Stimulated activated CD4-positive, alpha-beta T cell treated with anti-CD3 and anti-CD28 coated beads, Interleukin-1b, Interleukin-23, amount 100 ng/mL, for 48 hours (primary cell): ENCODE measurements around the gene NANOGP8.

Experiments used
- DNase-seq: peaks from one replicate; pipeline ENCODE4 v3.0.0-alpha.2; 2020

Gene NANOGP8

GRCh38 chr15:35055416-35056105, 29.5 kb downstream of the NANOGP8 start:
- no peak for DNase-seq

- no peak for DNase-seq
These were observed 30.7 kb downstream of the NANOGP8 start for GRCh38 chr15:35054380-35054779.

GRCh38 chr15:35047996-35048395, 37.1 kb downstream of the NANOGP8 start:
- no peak for DNase-seq

- DNase-seq: no peak
These were observed 37.6 kb downstream of the NANOGP8 start for GRCh38 chr15:35047528-35047927.

- no peak for DNase-seq
These were observed 41.6 kb downstream of the NANOGP8 start for GRCh38 chr15:35043373-35044095.

- no peak for DNase-seq
These were observed 44.5 kb downstream of the NANOGP8 start for GRCh38 chr15:35040339-35041255.

GRCh38 chr15:35038626-35039451, 46.3 kb downstream of the NANOGP8 start:
- no peak for DNase-seq
